Measurements from ENCODE around the gene CAPZA1.

DNA sequence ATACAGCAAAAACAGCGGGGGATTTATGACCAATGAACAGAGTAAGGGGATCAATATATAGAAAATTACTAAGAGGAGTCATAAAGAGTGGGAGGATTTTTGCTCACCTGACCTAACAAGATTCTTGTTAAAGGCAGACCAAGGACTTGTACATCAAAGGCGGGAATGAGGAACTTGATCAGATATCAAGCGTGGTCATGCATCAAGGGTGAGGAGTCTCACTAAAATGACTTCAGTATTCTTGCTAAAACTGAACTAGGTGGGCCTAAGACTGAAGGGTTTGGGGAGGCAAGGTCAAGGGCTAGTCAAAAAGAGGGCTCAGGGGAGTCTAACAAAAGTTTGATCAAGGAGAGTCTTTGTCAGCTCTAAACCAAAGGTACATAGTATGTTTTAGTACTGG, 56.9 kb downstream of the CAPZA1 start:
- TF ChIP-seq, protein P1, sequence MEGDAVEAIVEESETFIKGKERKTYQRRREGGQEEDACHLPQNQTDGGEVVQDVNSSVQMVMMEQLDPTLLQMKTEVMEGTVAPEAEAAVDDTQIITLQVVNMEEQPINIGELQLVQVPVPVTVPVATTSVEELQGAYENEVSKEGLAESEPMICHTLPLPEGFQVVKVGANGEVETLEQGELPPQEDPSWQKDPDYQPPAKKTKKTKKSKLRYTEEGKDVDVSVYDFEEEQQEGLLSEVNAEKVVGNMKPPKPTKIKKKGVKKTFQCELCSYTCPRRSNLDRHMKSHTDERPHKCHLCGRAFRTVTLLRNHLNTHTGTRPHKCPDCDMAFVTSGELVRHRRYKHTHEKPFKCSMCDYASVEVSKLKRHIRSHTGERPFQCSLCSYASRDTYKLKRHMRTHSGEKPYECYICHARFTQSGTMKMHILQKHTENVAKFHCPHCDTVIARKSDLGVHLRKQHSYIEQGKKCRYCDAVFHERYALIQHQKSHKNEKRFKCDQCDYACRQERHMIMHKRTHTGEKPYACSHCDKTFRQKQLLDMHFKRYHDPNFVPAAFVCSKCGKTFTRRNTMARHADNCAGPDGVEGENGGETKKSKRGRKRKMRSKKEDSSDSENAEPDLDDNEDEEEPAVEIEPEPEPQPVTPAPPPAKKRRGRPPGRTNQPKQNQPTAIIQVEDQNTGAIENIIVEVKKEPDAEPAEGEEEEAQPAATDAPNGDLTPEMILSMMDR (tag by site-specific recombination; IDR thresholded peaks at IDR 0.05), result no peak
- TF ChIP-seq ZNF248 (tag by site-specific recombination; IDR thresholded peaks at IDR 0.05), result no peak
- TF ChIP-seq ZNF660 (tag by site-specific recombination; IDR thresholded peaks at IDR 0.05), result no peak
- TF ChIP-seq, protein P2, sequence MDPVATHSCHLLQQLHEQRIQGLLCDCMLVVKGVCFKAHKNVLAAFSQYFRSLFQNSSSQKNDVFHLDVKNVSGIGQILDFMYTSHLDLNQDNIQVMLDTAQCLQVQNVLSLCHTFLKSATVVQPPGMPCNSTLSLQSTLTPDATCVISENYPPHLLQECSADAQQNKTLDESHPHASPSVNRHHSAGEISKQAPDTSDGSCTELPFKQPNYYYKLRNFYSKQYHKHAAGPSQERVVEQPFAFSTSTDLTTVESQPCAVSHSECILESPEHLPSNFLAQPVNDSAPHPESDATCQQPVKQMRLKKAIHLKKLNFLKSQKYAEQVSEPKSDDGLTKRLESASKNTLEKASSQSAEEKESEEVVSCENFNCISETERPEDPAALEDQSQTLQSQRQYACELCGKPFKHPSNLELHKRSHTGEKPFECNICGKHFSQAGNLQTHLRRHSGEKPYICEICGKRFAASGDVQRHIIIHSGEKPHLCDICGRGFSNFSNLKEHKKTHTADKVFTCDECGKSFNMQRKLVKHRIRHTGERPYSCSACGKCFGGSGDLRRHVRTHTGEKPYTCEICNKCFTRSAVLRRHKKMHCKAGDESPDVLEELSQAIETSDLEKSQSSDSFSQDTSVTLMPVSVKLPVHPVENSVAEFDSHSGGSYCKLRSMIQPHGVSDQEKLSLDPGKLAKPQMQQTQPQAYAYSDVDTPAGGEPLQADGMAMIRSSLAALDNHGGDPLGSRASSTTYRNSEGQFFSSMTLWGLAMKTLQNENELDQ (tag by site-specific recombination; IDR thresholded peaks at IDR 0.05; ENCODE audit: low read depth), result no peak
- no peak for TF ChIP-seq TCF7L2 (IDR thresholded peaks at IDR 0.05; ENCODE audit: borderline replicate concordance, low read depth, low read length)

Measured in HEK293 (cell line).